ENCODE measurements around the gene GNB1.
A peak's percentile ranks its signal among the peaks of the same experiment; 100 is the strongest.

The GNB1 gene

GRCh38 chr1:1782399-1783221, 108.3 kb downstream of the GNB1 start:
- TF ChIP-seq ESRRG (CRISPR knock-in tag; IDR thresholded peaks at IDR 0.05): no peak
- no peak for TF ChIP-seq CSDC2 (CRISPR knock-in tag; IDR thresholded peaks at IDR 0.05)
- TF ChIP-seq TCF4 (CRISPR knock-in tag; IDR thresholded peaks at IDR 0.05; ENCODE audit: borderline replicate concordance): no peak
- no peak for TF ChIP-seq RARB (CRISPR knock-in tag; IDR thresholded peaks at IDR 0.05)
- no peak for TF ChIP-seq ZNF70 (CRISPR knock-in tag; IDR thresholded peaks at IDR 0.05)
- TF ChIP-seq TOX (CRISPR knock-in tag; IDR thresholded peaks at IDR 0.05; ENCODE audit: borderline replicate concordance): no peak
- TF ChIP-seq OSR1 (CRISPR knock-in tag; IDR thresholded peaks at IDR 0.05): no peak
- no peak for TF ChIP-seq ZC3H10 (CRISPR knock-in tag; IDR thresholded peaks at IDR 0.05)
- ATAC-seq: no peak

GRCh38 chr1:1781526-1781903, 109.4 kb downstream of the GNB1 start:
- ATAC-seq: peak; percentile 2; the same call in 1 of the 3 replicates
- TF ChIP-seq ZNF70 (CRISPR knock-in tag; IDR thresholded peaks at IDR 0.05) (no peak), BACH2 (CRISPR knock-in tag; IDR thresholded peaks at IDR 0.05; ENCODE audit: borderline replicate concordance) (no peak), ARNTL (CRISPR knock-in tag; IDR thresholded peaks at IDR 0.05; ENCODE audit: borderline replicate concordance, low read depth) (no peak), ZNF565 (CRISPR knock-in tag; conservative IDR thresholded peaks at IDR 0.05; ENCODE audit: low read depth) (no peak), SNAI2 (CRISPR knock-in tag; IDR thresholded peaks at IDR 0.05) (no peak), ZNF8 (CRISPR knock-in tag; IDR thresholded peaks at IDR 0.05) (no peak), ZFP3 (CRISPR knock-in tag; IDR thresholded peaks at IDR 0.05) (no peak), OSR1 (CRISPR knock-in tag; IDR thresholded peaks at IDR 0.05) (no peak), CSRNP3 (CRISPR knock-in tag; IDR thresholded peaks at IDR 0.05) (no peak), RARB (CRISPR knock-in tag; IDR thresholded peaks at IDR 0.05) (no peak), ESRRG (CRISPR knock-in tag; IDR thresholded peaks at IDR 0.05) (no peak), TCF4 (CRISPR knock-in tag; IDR thresholded peaks at IDR 0.05; ENCODE audit: borderline replicate concordance) (no peak), ISL1 (CRISPR knock-in tag; IDR thresholded peaks at IDR 0.05) (no peak), PPARA (CRISPR knock-in tag; IDR thresholded peaks at IDR 0.05; ENCODE audit: borderline replicate concordance) (no peak)
- TF ChIP-seq, protein P1, sequence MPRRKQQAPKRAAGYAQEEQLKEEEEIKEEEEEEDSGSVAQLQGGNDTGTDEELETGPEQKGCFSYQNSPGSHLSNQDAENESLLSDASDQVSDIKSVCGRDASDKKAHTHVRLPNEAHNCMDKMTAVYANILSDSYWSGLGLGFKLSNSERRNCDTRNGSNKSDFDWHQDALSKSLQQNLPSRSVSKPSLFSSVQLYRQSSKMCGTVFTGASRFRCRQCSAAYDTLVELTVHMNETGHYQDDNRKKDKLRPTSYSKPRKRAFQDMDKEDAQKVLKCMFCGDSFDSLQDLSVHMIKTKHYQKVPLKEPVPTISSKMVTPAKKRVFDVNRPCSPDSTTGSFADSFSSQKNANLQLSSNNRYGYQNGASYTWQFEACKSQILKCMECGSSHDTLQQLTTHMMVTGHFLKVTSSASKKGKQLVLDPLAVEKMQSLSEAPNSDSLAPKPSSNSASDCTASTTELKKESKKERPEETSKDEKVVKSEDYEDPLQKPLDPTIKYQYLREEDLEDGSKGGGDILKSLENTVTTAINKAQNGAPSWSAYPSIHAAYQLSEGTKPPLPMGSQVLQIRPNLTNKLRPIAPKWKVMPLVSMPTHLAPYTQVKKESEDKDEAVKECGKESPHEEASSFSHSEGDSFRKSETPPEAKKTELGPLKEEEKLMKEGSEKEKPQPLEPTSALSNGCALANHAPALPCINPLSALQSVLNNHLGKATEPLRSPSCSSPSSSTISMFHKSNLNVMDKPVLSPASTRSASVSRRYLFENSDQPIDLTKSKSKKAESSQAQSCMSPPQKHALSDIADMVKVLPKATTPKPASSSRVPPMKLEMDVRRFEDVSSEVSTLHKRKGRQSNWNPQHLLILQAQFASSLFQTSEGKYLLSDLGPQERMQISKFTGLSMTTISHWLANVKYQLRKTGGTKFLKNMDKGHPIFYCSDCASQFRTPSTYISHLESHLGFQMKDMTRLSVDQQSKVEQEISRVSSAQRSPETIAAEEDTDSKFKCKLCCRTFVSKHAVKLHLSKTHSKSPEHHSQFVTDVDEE (CRISPR knock-in tag; IDR thresholded peaks at IDR 0.05): no peak

- TF ChIP-seq, protein P1 (CRISPR knock-in tag; IDR thresholded peaks at IDR 0.05): no peak
- TF ChIP-seq, protein P2, sequence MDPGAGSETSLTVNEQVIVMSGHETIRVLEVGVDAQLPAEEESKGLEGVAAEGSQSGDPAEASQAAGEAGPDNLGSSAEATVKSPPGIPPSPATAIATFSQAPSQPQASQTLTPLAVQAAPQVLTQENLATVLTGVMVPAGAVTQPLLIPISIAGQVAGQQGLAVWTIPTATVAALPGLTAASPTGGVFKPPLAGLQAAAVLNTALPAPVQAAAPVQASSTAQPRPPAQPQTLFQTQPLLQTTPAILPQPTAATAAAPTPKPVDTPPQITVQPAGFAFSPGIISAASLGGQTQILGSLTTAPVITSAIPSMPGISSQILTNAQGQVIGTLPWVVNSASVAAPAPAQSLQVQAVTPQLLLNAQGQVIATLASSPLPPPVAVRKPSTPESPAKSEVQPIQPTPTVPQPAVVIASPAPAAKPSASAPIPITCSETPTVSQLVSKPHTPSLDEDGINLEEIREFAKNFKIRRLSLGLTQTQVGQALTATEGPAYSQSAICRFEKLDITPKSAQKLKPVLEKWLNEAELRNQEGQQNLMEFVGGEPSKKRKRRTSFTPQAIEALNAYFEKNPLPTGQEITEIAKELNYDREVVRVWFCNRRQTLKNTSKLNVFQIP (CRISPR knock-in tag; IDR thresholded peaks at IDR 0.05; ENCODE audit: borderline replicate concordance, low read depth): no peak
- TF ChIP-seq CSDC2 (CRISPR knock-in tag; IDR thresholded peaks at IDR 0.05) (no peak), ZNF8 (CRISPR knock-in tag; IDR thresholded peaks at IDR 0.05) (no peak), ZC3H10 (CRISPR knock-in tag; IDR thresholded peaks at IDR 0.05) (no peak), ZNF70 (CRISPR knock-in tag; IDR thresholded peaks at IDR 0.05) (no peak), SNAI2 (CRISPR knock-in tag; IDR thresholded peaks at IDR 0.05) (no peak), OSR1 (CRISPR knock-in tag; IDR thresholded peaks at IDR 0.05) (no peak), ZFP30 (CRISPR knock-in tag; IDR thresholded peaks at IDR 0.05) (no peak), ZNF565 (CRISPR knock-in tag; conservative IDR thresholded peaks at IDR 0.05; ENCODE audit: low read depth) (no peak), ARNTL (CRISPR knock-in tag; IDR thresholded peaks at IDR 0.05; ENCODE audit: borderline replicate concordance, low read depth) (no peak), TCF4 (CRISPR knock-in tag; IDR thresholded peaks at IDR 0.05; ENCODE audit: borderline replicate concordance) (no peak), ZFP3 (CRISPR knock-in tag; IDR thresholded peaks at IDR 0.05) (no peak)
- ATAC-seq: peak; percentile 5; the same call in 2 of the 3 replicates
Observed at GRCh38 chr1:1780598-1781525, 110.0 kb downstream of the GNB1 start.

All from SK-N-SH treated with all-trans-retinoic acid at 6 μM for 48 hours (cell line).